ENCODE results near the gene IQSEC3. TPM values are rescaled to one million over a fixed set of nuclear protein-coding genes. Genes with fewer than 3 reads are reported as not detected.

The IQSEC3 gene
- total and polyA plus RNA-seq, 10 of the 15 experiments (the other 5 are each of a cell fraction or from before 2014, with no cell fraction given): not detected

GRCh38 chr12:215116-215515, 148.5 kb downstream of the IQSEC3 start:
- no peak for ATAC-seq
- no TSS peak for BruUV-seq (replicated peaks)
- intact Hi-C loops (cut with micrococcal nuclease; ENCODE audit: unreplicated experiment) (no loop called here), in situ Hi-C loops (cut with MboI) (no loop called here)
- Histone ChIP-seq H3K4me2 (ENCODE audit: control insufficient read depth, insufficient read depth) (no peak overlapping the region), H3K79me2 (ENCODE audit: control insufficient read depth, insufficient read depth, low read length) (no peaks in the 10 kb centered on the region), H3K36me3 (ENCODE audit: control insufficient read depth in 2 of 2, insufficient read depth in 2 of 2, low read length in 1 of 2) (no peaks in the 10 kb centered on the region), H2AFZ (ENCODE audit: control insufficient read depth, low read depth, low read length) (no peak overlapping the region), H3K27me3 (replicated peaks in 1 of 2; ENCODE audit: control insufficient read depth in 2 of 2, insufficient read depth in 2 of 2, low read length in 1 of 2) (peaks cover 0 to 2% of the 10 kb centered on the region in 2 experiments; a peak in 2 of 4 replicates), H3K27ac (ENCODE audit: control insufficient read depth, insufficient read depth) (no peak overlapping the region), H3K4me3 (no peak overlapping the region), H4K20me1 (ENCODE audit: control insufficient read depth, insufficient read depth) (no peaks in the 10 kb centered on the region), H3K4me1 (ENCODE audit: control insufficient read depth, insufficient read depth, low read length) (peaks cover 10% of the 10 kb centered on the region), H3K9ac (ENCODE audit: control insufficient read depth, insufficient read depth, low read length) (no peak overlapping the region), H3K9me3 (replicated peaks; ENCODE audit: control insufficient read depth, insufficient read depth, low read length) (no peaks in the 10 kb centered on the region)
- RAD21 ChIA-PET (ENCODE audit: unreplicated experiment): no interaction called here
- FAIRE-seq: no peak
- no peak for DNase-seq (ENCODE audit: low read depth, low spot score)
- SMC1A ChIA-PET (ENCODE audit: uncharacterized antibody, unreplicated experiment): interaction anchor here (0.5 kb wide), 1 partner anchor 1060 kb away, joined by 3 read pairs; no protein-coding TSS in a partner anchor
- CTCF ChIA-PET: no interaction called here
- WGBS (ENCODE audit: insufficient coverage, insufficient replicate concordance, low lambda C conversion rate, missing lambda C conversion rate): 0% methylated on average over 6 of the region's 6 CpGs
- POLR2A ChIA-PET: no interaction called here
- TF ChIP-seq ZSCAN29 (IDR thresholded peaks at IDR 0.05) (no peak), TARDBP (IDR thresholded peaks at IDR 0.05; ENCODE audit: borderline replicate concordance) (no peak), SMC3 (IDR thresholded peaks at IDR 0.05; ENCODE audit: borderline replicate concordance, low read length) (no peak), SKIL (IDR thresholded peaks at IDR 0.05; ENCODE audit: low read depth, poor library complexity, severe bottlenecking) (no peak), MXI1 (IDR thresholded peaks at IDR 0.05; ENCODE audit: low read depth, low read length) (no peak), HDAC6 (IDR thresholded peaks at IDR 0.05; ENCODE audit: unreplicated experiment) (no peak), EGR1 (IDR thresholded peaks at IDR 0.05; ENCODE audit: borderline replicate concordance in 1 of 2, low read depth in 2 of 2, low read length in 2 of 2) (no peak), ATF2 (IDR thresholded peaks at IDR 0.05; ENCODE audit: low read length) (no peak), PKNOX1 (IDR thresholded peaks at IDR 0.05) (no peak), ASH2L (IDR thresholded peaks at IDR 0.05; ENCODE audit: borderline replicate concordance, low read depth) (no peak), ZNF687 (IDR thresholded peaks at IDR 0.05) (no peak), CEBPZ (IDR thresholded peaks at IDR 0.05; ENCODE audit: low read depth, low read length) (no peak)
